Measurements from ENCODE around the gene EVI2A.

EVI2A gene

GRCh38 chr17:31321481-31321880 lies at the start of gene EVI2A:
TSS of gene EVI2A (minus strand) at chr17:31321622. CDS start at chr17:31319013, 2,609 bp downstream.
- H3K4me3 ChIP-seq (ENCODE audit: low read depth in 1 of 2, low read length in 1 of 2), result peak within 1 kb of the TSS; percentile 78 to 79
- peaks cover 15% of the 10 kb centered on the region for H3K36me3 ChIP-seq
- peaks cover 30 to 54% of the 10 kb centered on the region in 2 experiments for H3K4me1 ChIP-seq (ENCODE audit: control insufficient read depth in 1 of 2, insufficient read depth in 1 of 2, low read depth in 1 of 2, low read length in 1 of 2)
- H3K9me3 ChIP-seq, result no peaks in the 10 kb centered on the region
- peak within 1 kb of the TSS; percentile 98 for H3K27ac ChIP-seq
- no peaks in the 10 kb centered on the region for H3K27me3 ChIP-seq
- TF ChIP-seq CTCF (IDR thresholded peaks at IDR 0.05), result peak; percentile 56

GRCh38 chr17:31369266-31369665 lies 47.8 kb upstream of the EVI2A start:
- TF ChIP-seq CTCF (IDR thresholded peaks at IDR 0.05), result no peak
- Histone ChIP-seq H3K4me1 (ENCODE audit: control insufficient read depth in 1 of 2, insufficient read depth in 1 of 2, low read depth in 1 of 2, low read length in 1 of 2) (peaks cover 22 to 23% of the 10 kb centered on the region in 2 experiments), H3K36me3 (no peaks in the 10 kb centered on the region), H3K9me3 (no peaks in the 10 kb centered on the region), H3K27ac (no peak overlapping the region), H3K4me3 (ENCODE audit: low read depth in 1 of 2, low read length in 1 of 2) (no peak overlapping the region), H3K27me3 (no peaks in the 10 kb centered on the region)

GRCh38 chr17:31366088-31366487 lies 44.7 kb upstream of the EVI2A start:
- no peaks in the 10 kb centered on the region for H3K36me3 ChIP-seq
- no peak for TF ChIP-seq CTCF (IDR thresholded peaks at IDR 0.05)
- no peaks in the 10 kb centered on the region for H3K27me3 ChIP-seq
- no peak overlapping the region for H3K27ac ChIP-seq
- no peaks in the 10 kb centered on the region for H3K9me3 ChIP-seq
- H3K4me1 ChIP-seq (ENCODE audit: control insufficient read depth in 1 of 2, insufficient read depth in 1 of 2, low read depth in 1 of 2, low read length in 1 of 2), result no peaks in the 10 kb centered on the region
- no peak overlapping the region for H3K4me3 ChIP-seq (ENCODE audit: low read depth in 1 of 2, low read length in 1 of 2)

GRCh38 chr17:31364012-31364411 lies 42.6 kb upstream of the EVI2A start:
- H3K4me3 ChIP-seq (ENCODE audit: low read depth in 1 of 2, low read length in 1 of 2), result no peak overlapping the region
- no peaks in the 10 kb centered on the region for H3K36me3 ChIP-seq
- H3K4me1 ChIP-seq (ENCODE audit: control insufficient read depth in 1 of 2, insufficient read depth in 1 of 2, low read depth in 1 of 2, low read length in 1 of 2), result no peaks in the 10 kb centered on the region
- TF ChIP-seq CTCF (IDR thresholded peaks at IDR 0.05), result no peak
- no peaks in the 10 kb centered on the region for H3K27me3 ChIP-seq
- no peak overlapping the region for H3K27ac ChIP-seq
- H3K9me3 ChIP-seq, result no peaks in the 10 kb centered on the region

GRCh38 chr17:31357839-31358394 lies 36.5 kb upstream of the EVI2A start:
- Histone ChIP-seq H3K36me3 (peaks cover 11% of the 10 kb centered on the region), H3K9me3 (no peaks in the 10 kb centered on the region), H3K4me3 (ENCODE audit: low read depth in 1 of 2, low read length in 1 of 2) (no peak overlapping the region), H3K27ac (no peak overlapping the region), H3K4me1 (ENCODE audit: control insufficient read depth in 1 of 2, insufficient read depth in 1 of 2, low read depth in 1 of 2, low read length in 1 of 2) (no peaks in the 10 kb centered on the region), H3K27me3 (no peaks in the 10 kb centered on the region)
- TF ChIP-seq CTCF (IDR thresholded peaks at IDR 0.05), result no peak
